PC-3 (cell line): ENCODE measurements around the gene CBX5.

Experiments
- EZH2 ChIP-seq: fragments of 300-600 bp; sonication (generic); IDR thresholded peaks from one replicate; pipeline ENCODE4 v1.6.1; 2017; ENCODE audit warnings: antibody characterized with exemption, mild to moderate bottlenecking, low read length; ENCODE audit not compliant: unreplicated experiment
- EZH2phosphoT487 ChIP-seq: fragments of 300-600 bp; sonication (generic); IDR thresholded peaks from 2 replicates; pipeline ENCODE4 v1.6.1; 2018; ENCODE audit warnings: mild to moderate bottlenecking, antibody characterized with exemption, low read length, borderline replicate concordance
- TF ChIP-seq, protein P1 (sequence below): fragments of 300-600 bp; sonication (generic); conservative IDR thresholded peaks from 2 replicates; pipeline ENCODE4 v1.5.1; 2017; ENCODE audit warnings: antibody characterized with exemption, low read depth, mild to moderate bottlenecking, low read length

DNA sequence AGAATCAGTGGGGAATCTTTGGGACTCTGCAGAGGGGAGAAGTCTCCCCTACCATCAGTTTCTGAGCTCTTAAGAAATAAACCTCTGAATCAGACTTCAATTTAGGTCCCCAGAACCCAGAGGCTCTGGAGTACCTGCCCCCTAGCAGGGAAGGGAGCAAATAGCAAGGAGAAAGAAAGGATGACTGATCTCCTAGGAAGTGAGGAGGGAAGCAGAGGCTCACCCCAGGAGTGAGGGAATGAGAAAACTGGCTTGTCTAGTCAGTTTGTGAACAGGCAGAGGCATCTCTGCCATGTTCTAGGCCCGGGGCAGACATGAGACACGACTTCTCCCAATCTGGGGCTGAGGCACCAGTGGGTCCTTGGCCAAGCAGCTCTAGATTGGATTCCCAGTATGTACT is 66.8 kb downstream of the CBX5 start:
- TF ChIP-seq, protein P1, sequence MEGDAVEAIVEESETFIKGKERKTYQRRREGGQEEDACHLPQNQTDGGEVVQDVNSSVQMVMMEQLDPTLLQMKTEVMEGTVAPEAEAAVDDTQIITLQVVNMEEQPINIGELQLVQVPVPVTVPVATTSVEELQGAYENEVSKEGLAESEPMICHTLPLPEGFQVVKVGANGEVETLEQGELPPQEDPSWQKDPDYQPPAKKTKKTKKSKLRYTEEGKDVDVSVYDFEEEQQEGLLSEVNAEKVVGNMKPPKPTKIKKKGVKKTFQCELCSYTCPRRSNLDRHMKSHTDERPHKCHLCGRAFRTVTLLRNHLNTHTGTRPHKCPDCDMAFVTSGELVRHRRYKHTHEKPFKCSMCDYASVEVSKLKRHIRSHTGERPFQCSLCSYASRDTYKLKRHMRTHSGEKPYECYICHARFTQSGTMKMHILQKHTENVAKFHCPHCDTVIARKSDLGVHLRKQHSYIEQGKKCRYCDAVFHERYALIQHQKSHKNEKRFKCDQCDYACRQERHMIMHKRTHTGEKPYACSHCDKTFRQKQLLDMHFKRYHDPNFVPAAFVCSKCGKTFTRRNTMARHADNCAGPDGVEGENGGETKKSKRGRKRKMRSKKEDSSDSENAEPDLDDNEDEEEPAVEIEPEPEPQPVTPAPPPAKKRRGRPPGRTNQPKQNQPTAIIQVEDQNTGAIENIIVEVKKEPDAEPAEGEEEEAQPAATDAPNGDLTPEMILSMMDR, result peak; percentile 36; the same call in 1 of the 2 replicates
- TF ChIP-seq EZH2 (no peak), EZH2phosphoT487 (no peak)
